AG09309 (cell line): Measurements from ENCODE around the gene CPT1A.

Source experiments
- DNase-seq: peaks from one replicate; pipeline ENCODE4 v3.0.0-alpha.2; 2010; ENCODE audit warnings: low read depth
- H3K4me3 ChIP-seq: 2 replicates; pipeline ENCODE4 v1.5.1; 2011; ENCODE audit warnings: mild to moderate bottlenecking, low read depth, low read length, moderate library complexity; ENCODE audit not compliant: control insufficient read depth
- TF ChIP-seq, protein P1 (sequence below): IDR thresholded peaks from 2 replicates; pipeline ENCODE4 v1.5.1; 2011; ENCODE audit warnings: mild to moderate bottlenecking, low read depth, low read length, inconsistent platforms; ENCODE audit not compliant: insufficient read depth, control insufficient read depth; ENCODE audit errors: missing control alignments

The CPT1A gene

DNA sequence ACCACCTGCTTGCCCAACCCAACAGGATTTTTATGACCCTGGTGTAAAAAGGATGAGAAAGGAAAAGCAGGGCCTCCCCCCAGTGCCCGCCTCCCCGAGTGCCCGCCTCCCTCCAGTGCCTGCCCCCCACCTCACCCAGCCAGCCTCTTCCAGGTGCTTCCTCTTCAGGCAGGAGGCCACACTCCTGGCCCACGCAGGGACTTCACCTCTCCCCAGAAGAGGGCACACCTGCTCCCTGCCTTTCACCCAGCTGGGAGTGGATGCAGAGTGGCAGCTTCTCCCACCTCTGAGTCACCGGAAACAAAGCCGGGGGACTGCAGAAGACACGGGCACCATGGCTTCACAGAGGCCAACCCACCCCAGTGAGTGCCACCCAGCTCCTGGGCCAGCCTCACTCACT is 16.1 kb downstream of the CPT1A start:
- H3K4me3 ChIP-seq, result no peak overlapping the region
- TF ChIP-seq, protein P1, sequence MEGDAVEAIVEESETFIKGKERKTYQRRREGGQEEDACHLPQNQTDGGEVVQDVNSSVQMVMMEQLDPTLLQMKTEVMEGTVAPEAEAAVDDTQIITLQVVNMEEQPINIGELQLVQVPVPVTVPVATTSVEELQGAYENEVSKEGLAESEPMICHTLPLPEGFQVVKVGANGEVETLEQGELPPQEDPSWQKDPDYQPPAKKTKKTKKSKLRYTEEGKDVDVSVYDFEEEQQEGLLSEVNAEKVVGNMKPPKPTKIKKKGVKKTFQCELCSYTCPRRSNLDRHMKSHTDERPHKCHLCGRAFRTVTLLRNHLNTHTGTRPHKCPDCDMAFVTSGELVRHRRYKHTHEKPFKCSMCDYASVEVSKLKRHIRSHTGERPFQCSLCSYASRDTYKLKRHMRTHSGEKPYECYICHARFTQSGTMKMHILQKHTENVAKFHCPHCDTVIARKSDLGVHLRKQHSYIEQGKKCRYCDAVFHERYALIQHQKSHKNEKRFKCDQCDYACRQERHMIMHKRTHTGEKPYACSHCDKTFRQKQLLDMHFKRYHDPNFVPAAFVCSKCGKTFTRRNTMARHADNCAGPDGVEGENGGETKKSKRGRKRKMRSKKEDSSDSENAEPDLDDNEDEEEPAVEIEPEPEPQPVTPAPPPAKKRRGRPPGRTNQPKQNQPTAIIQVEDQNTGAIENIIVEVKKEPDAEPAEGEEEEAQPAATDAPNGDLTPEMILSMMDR, result peak; percentile 8
- DNase-seq, result no peak

DNA sequence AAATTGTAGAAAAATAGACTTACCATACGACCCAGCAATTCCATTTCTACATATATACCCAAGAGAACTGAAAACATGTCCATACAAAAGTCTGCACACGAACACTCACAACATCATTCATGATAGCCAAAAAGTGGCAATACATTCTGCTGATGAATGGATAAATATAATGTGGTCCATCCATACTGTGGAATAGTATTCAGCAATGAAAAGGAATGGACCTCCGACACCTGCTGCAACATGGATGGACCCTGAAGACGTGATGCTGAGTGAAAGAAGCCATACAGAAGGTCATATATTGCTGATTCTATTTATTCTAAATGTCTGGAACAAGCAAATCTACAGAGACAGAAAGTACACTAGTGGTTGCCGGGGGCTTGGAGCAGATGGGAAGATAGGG is 19.2 kb downstream of the CPT1A start:
- no peak for DNase-seq
- no peak overlapping the region for H3K4me3 ChIP-seq
- TF ChIP-seq, protein P1, result no peak

DNA sequence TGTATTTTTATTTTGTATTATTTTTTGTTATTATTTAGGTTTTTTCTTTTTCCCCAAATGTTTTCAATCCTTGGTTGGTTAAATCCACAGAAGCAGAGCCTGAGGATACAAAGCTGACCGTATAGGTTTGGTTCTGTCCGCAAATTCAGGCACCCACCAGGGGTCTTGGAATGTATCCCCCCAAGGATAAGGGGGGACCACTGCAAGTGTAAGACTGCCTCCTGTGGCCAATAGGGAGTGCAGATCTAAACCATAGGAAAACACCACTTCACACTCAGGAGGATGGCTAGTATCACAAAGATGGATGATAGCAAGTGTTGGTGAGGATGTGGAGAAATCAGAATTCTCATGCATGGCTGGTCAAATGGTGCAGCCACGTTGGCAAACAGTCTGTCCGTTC is 20.0 kb downstream of the CPT1A start:
- no peak for DNase-seq
- H3K4me3 ChIP-seq, result no peak overlapping the region
- TF ChIP-seq, protein P1, result no peak

DNA sequence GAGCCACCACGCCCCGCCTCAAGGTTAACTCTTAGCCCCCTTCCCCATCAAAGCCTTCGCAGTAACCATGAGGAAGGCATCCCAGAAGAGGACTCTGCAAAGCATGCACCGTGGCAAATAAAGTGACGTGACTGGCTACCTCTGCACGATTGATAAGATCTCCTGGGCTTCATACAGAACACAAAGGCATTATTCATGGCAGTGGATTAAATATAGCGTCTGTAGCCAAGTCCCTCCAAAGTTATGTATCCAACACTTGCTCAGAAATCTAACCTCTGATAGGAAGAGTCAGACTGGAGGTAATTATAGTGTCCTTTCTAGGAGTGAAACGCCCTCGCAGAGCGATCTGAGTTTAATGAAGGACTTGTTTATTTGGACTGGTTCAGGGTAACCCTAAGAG is 22.4 kb downstream of the CPT1A start:
- TF ChIP-seq, protein P1, result no peak
- H3K4me3 ChIP-seq, result no peak overlapping the region
- no peak for DNase-seq

DNA sequence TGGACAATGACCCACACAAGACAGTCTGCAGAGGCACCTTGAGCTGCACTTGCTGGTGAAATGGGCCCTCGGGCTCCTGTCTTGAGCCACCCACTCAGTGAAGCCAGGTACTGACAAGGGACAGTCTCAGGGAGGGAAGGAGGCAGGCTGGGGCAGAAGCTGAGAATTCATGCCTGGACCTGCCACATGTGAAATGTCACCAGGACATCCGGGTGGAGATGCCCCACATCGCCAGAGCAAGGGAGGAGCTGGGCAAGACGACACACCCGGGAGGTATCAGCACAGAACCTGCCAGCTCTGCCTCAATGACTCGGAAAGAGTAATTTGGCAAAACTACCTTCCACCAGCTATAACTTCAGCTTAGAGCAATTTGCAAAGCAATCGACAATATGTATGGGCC is 23.5 kb downstream of the CPT1A start:
- H3K4me3 ChIP-seq, result no peak overlapping the region
- no peak for DNase-seq
- TF ChIP-seq, protein P1, result no peak

DNA sequence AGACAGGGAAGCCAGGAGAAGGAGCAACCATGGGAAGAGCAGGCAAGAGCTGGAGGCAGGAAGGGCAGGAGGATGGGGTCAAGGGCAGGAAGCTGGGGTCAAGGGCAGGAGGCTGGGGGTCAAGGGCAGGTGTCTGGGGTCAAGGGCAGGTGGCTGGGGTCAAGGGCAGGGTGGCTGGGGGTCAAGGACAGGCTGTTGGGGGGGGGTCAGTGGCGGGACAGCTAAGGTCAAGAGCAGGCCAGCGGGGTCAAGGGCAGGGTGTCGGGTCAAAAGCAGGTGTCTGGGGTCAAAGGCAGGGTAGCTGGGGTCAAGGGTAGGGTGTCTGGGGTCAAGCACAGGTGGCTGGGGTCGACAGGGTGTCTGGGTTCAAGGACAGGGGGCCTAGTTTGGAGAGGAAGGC is 24.2 kb downstream of the CPT1A start:
- no peak overlapping the region for H3K4me3 ChIP-seq
- DNase-seq, result no peak
- TF ChIP-seq, protein P1, result no peak

DNA sequence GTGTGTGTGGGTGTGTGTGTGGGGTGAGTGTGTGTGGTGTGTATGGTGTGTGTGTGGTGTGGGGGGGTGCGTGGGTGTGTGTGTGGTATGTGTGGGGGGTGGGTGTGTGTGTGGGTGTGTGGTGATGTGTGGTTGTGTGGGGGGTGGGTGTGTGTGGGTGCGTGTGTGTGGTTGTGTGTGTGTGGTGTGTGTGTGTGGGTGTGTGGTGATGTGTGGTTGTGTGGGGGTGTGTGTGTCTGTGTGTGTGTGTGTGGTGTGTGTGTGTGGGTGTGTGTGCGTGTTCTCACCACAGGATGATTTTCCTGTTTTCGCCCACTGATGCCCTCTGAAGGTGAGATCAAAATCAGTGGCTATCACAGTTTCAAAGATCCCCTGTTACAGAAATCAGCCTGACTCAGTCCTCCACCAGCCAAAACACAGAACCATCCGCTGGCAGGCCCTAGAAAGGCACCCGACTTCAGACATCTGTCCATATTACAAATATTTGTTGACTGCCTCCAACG is 24.7 kb downstream of the CPT1A start:
- no peak overlapping the region for H3K4me3 ChIP-seq
- TF ChIP-seq, protein P1, result no peak
- no peak for DNase-seq
